KMS-11 (cell line): Measurements from ENCODE around the gene PPM1G.

Source experiments
- H2AFZ ChIP-seq: fragments of 200-600 bp; sonication (generic); 2 replicates; pipeline ENCODE4 v1.6.1; 2016; ENCODE audit warnings: antibody characterized with exemption, mixed run types, low read depth
- H3K27ac ChIP-seq: fragments of 200-600 bp; sonication (generic); 2 replicates; pipeline ENCODE4 v1.6.1; 2016; ENCODE audit warnings: mild to moderate bottlenecking, mixed run types
- H3K27me3 ChIP-seq: fragments of 200-600 bp; sonication (generic); 2 replicates; pipeline ENCODE4 v1.6.1; 2017; ENCODE audit warnings: mild to moderate bottlenecking, low read depth, mixed run types, moderate library complexity; ENCODE audit not compliant: insufficient read depth
- H3K36me3 ChIP-seq: fragments of 200-600 bp; sonication (generic); 2 replicates; pipeline ENCODE4 v1.6.1; 2017; ENCODE audit warnings: mild to moderate bottlenecking, mixed run types; ENCODE audit not compliant: insufficient read depth
- H3K4me1 ChIP-seq: fragments of 200-600 bp; sonication (generic); 2 replicates; pipeline ENCODE4 v1.6.1; 2016; ENCODE audit warnings: mild to moderate bottlenecking, low read depth, mixed run types; ENCODE audit not compliant: poor library complexity, severe bottlenecking
- H3K4me2 ChIP-seq: fragments of 200-600 bp; sonication (generic); 2 replicates; pipeline ENCODE4 v1.7.0; 2016; ENCODE audit warnings: mild to moderate bottlenecking, mixed run types
- H3K4me3 ChIP-seq: fragments of 200-600 bp; sonication (generic); IDR thresholded peaks from 2 replicates; pipeline ENCODE4 v1.6.1; 2017; ENCODE audit warnings: low read depth, low read length, mixed read lengths; ENCODE audit not compliant: insufficient read depth
- H3K79me2 ChIP-seq: fragments of 200-600 bp; sonication (generic); 2 replicates; pipeline ENCODE4 v1.6.1; 2016; ENCODE audit warnings: low read depth, mixed run types; ENCODE audit not compliant: insufficient read depth
- H3K9ac ChIP-seq: fragments of 200-600 bp; sonication (generic); 2 replicates; pipeline ENCODE4 v1.6.1; 2016; ENCODE audit warnings: mild to moderate bottlenecking, mixed run types
- H4K20me1 ChIP-seq: fragments of 200-600 bp; sonication (generic); 2 replicates; pipeline ENCODE4 v1.6.1; 2016; ENCODE audit warnings: mild to moderate bottlenecking, mixed run types; ENCODE audit not compliant: insufficient read depth
- TF ChIP-seq, protein P1 (sequence below): fragments of 200-600 bp; sonication (generic); conservative IDR thresholded peaks from 2 replicates; pipeline ENCODE4 v1.6.1; 2017; ENCODE audit warnings: low read depth, mild to moderate bottlenecking, antibody characterized with exemption, low read length, moderate library complexity, mixed read lengths

PPM1G gene

DNA sequence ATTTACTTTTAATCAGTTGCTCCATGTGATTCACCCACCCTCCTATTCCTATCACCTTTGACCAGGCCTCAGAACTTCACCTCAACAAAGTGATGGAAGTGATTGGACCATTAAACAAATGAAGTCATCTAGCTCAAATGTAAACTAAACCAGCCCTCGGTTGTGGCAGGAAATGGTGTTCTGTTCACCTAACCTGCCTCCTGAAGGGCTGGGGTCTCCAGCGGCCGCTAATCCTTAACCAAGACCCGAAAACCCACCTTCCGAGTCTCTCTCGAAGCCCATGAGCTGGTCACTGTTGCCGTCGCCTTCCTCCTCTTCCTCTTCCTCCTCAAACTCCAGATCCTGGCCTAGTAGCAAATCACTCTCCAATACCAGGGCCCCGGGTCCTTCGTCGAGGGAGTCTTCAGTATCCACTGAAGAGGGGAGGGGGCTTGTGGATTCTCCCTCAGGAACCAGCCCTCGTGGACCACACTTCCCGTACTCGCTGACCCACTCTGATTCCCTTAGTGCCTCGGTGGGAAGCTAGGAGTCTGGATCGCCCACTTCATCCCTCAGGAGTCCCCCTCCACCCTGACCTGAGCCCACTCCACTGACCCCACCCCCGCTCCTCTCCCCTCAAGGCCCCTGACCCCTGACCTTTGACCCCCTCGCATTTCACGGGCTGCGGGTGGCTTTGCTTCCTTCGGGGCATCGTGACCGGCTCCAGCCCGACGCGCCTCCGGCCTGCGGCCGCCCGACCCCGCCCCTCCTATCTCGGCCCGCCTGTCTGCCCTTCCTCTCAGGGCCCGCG, 29.4 kb downstream of the PPM1G start:
- TF ChIP-seq, protein P1, sequence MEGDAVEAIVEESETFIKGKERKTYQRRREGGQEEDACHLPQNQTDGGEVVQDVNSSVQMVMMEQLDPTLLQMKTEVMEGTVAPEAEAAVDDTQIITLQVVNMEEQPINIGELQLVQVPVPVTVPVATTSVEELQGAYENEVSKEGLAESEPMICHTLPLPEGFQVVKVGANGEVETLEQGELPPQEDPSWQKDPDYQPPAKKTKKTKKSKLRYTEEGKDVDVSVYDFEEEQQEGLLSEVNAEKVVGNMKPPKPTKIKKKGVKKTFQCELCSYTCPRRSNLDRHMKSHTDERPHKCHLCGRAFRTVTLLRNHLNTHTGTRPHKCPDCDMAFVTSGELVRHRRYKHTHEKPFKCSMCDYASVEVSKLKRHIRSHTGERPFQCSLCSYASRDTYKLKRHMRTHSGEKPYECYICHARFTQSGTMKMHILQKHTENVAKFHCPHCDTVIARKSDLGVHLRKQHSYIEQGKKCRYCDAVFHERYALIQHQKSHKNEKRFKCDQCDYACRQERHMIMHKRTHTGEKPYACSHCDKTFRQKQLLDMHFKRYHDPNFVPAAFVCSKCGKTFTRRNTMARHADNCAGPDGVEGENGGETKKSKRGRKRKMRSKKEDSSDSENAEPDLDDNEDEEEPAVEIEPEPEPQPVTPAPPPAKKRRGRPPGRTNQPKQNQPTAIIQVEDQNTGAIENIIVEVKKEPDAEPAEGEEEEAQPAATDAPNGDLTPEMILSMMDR = no peak
- Histone ChIP-seq H3K27me3 (no peaks in the 10 kb centered on the region), H3K9ac (no peak overlapping the region; the same call in 1 of the 2 replicates), H4K20me1 (no peaks in the 10 kb centered on the region), H3K36me3 (peaks cover 16% of the 10 kb centered on the region; the same call in 1 of the 2 replicates), H3K27ac (no peak overlapping the region), H2AFZ (no peak overlapping the region), H3K79me2 (no peaks in the 10 kb centered on the region), H3K4me2 (peak overlapping the region; percentile 31), H3K4me1 (no peaks in the 10 kb centered on the region), H3K4me3 (no peak overlapping the region)

DNA sequence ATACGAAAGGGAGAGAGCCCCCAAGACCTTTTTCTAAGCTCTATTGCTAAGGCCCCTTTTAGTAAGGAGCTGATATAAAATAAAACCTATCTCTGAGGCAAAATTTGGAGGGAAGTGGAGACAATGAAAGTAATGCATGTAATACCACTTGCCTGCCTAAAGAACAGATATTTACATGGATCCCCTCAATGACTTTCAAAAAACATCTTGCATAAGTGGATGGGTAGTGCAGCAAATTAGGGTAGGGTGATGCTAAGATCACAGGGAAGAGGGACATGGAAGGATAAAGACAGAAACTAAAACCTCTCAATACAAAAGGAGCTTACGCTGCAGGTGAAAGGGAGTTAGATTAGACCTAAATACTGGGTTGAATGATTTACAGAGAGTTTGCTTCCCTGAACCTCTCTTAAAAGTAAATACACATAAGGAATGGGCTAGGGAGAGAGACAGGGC, 30.0 kb downstream of the PPM1G start:
- TF ChIP-seq, protein P1 = no peak
- H3K79me2 ChIP-seq = no peaks in the 10 kb centered on the region

DNA sequence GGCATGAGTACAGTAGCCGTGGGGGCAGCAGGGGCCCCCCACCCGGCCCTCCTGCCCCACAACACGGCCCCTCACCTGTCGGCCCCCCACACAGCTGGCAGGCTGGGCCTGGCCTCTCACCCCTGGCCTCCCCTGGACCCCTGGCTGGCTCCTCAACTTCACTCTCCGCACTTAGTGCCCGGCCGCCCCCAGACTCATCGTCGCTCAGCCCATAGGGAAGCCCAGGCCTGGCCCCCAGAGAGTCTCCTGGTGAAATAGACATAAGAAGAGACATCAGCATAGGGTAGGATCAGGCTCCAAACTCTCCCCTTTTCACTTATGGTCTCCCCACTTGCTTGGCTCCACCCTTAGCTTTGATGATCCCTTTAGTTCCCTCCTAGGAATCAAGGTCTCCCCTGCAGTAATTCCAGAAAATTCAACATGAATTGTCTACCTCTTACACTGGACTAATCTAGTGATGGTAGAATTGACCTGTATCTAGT, 30.5 kb downstream of the PPM1G start:
- no peak overlapping the region for H3K9ac ChIP-seq

More for the DNA sequence above, 30.0 kb downstream of the PPM1G start:
- no peaks in the 10 kb centered on the region for H3K4me1 ChIP-seq
- no peaks in the 10 kb centered on the region for H4K20me1 ChIP-seq
- H3K9ac ChIP-seq = no peak overlapping the region
- peaks cover 10% of the 10 kb centered on the region; the same call in 1 of the 2 replicates for H3K36me3 ChIP-seq
- no peak overlapping the region for H2AFZ ChIP-seq
- no peak overlapping the region for H3K4me3 ChIP-seq
- H3K27me3 ChIP-seq = no peaks in the 10 kb centered on the region
- H3K27ac ChIP-seq = no peak overlapping the region; the same call in 1 of the 2 replicates
- H3K4me2 ChIP-seq = no peak overlapping the region

DNA sequence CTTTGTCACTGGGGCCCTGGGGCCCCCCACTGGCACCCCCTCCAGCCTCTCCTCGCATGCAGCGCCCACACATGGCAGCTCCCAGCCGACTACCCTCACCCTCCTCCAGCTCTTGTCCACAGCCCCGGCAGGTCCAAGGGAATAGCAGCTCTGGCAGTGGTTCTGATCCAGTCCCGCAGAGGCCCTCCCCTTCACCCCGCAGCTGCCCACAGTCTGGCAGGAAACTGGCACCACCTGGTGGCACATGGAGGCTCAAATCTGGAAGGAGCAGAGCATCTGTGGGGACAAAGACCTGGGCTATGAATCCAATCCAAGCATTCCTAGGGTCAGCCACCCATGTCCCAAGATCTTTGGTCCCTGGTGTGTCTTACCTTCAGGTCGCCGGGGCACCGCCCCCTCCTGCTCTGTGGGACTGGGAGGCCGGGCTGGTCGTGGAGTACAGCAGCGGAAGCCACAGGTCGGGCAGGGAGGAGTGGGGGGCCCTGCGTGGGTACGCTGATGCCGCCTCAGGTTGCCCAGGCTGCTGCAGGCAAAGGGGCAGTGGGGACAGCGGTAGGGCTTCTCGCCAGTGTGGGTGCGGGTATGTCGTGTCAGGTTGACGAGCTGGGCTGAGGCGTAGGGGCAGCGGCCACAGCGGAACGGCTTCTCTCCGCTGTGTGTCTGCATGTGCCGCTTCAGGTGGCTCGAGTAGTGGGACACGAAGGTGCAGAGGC, 31.1 kb downstream of the PPM1G start:
- no peaks in the 10 kb centered on the region for H3K27me3 ChIP-seq
- H3K4me1 ChIP-seq = no peaks in the 10 kb centered on the region
- TF ChIP-seq, protein P1 = no peak
- peaks cover 9% of the 10 kb centered on the region; the same call in 1 of the 2 replicates for H3K36me3 ChIP-seq
- no peak overlapping the region for H2AFZ ChIP-seq
- H3K4me2 ChIP-seq = no peak overlapping the region
- H3K79me2 ChIP-seq = no peaks in the 10 kb centered on the region
- no peak overlapping the region for H3K27ac ChIP-seq
- no peak overlapping the region for H3K9ac ChIP-seq
- H3K4me3 ChIP-seq = no peak overlapping the region
- no peaks in the 10 kb centered on the region for H4K20me1 ChIP-seq

More for the DNA sequence above, 30.5 kb downstream of the PPM1G start:
- Histone ChIP-seq H3K4me3 (no peak overlapping the region), H3K36me3 (peaks cover 9% of the 10 kb centered on the region; the same call in 1 of the 2 replicates), H3K4me1 (no peaks in the 10 kb centered on the region), H3K27ac (no peak overlapping the region), H3K4me2 (no peak overlapping the region), H3K79me2 (no peaks in the 10 kb centered on the region), H2AFZ (no peak overlapping the region), H3K27me3 (no peaks in the 10 kb centered on the region), H4K20me1 (no peaks in the 10 kb centered on the region)
- TF ChIP-seq, protein P1 = no peak
